HepG2 (cell line): ENCODE results near the gene GSX1. TPM values are rescaled to one million over a fixed set of nuclear protein-coding genes. Genes with fewer than 3 reads are reported as not detected.
A peak's percentile ranks its signal among the peaks of the same experiment; 100 is the strongest.

ENCODE experiments used
- BRF2 ChIP-seq: sonication (generic); formaldehyde crosslinking; IDR thresholded peaks from 2 replicates; pipeline ENCODE4 v1.8.1; 2022; ENCODE audit warnings: mild to moderate bottlenecking, missing genetic modification reagents
- CREB1 ChIP-seq, 2 experiments: fragments of 450-650 bp in 1 of 2; IDR thresholded peaks; 2 replicates each; pipeline ENCODE4 v1.6.1; 2016 to 2017; ENCODE audit warnings: control low read depth in 1 of 2, mild to moderate bottlenecking in 1 of 2, missing compliant biosample characterization in 1 of 2, missing genetic modification characterization in 1 of 2
- GPBP1L1 ChIP-seq: sonication (generic); formaldehyde crosslinking; IDR thresholded peaks from 2 replicates; pipeline ENCODE4 v1.5.0; 2020; ENCODE audit warnings: mild to moderate bottlenecking, missing genetic modification reagents
- HINFP ChIP-seq: sonication (generic); formaldehyde crosslinking; IDR thresholded peaks from 2 replicates; pipeline ENCODE4 v1.4.0; 2020; ENCODE audit warnings: low read depth, mild to moderate bottlenecking, missing genetic modification reagents
- HNRNPK ChIP-seq: fragments of 200-400 bp; formaldehyde crosslinking; IDR thresholded peaks from 2 replicates; pipeline ENCODE4 v1.6.1; 2018; ENCODE audit warnings: low read length, low read depth, moderate library complexity, mild to moderate bottlenecking; ENCODE audit not compliant: poor library complexity, severe bottlenecking
- IKZF1 ChIP-seq: fragments of 450-650 bp; IDR thresholded peaks from 2 replicates; pipeline ENCODE4 v1.7.1; 2016
- IKZF5 ChIP-seq: IDR thresholded peaks from 2 replicates; pipeline ENCODE4 v1.6.1; 2018; ENCODE audit warnings: missing genetic modification reagents, mild to moderate bottlenecking, missing compliant biosample characterization
- POGK ChIP-seq: sonication (generic); formaldehyde crosslinking; conservative IDR thresholded peaks from 2 replicates; pipeline ENCODE4 v1.8.0; 2022; ENCODE audit warnings: mild to moderate bottlenecking, moderate library complexity, missing genetic modification reagents
- PRMT3 ChIP-seq: sonication (generic); formaldehyde crosslinking; IDR thresholded peaks from 2 replicates; pipeline ENCODE4 v1.8.1; 2022; ENCODE audit warnings: low read depth, mild to moderate bottlenecking, moderate library complexity, missing genetic modification reagents, borderline replicate concordance
- SPEN ChIP-seq: sonication (generic); formaldehyde crosslinking; IDR thresholded peaks from 2 replicates; pipeline ENCODE4 v1.5.1; 2020; ENCODE audit warnings: low read depth, mild to moderate bottlenecking, missing genetic modification reagents
- ZNF101 ChIP-seq: sonication (generic); formaldehyde crosslinking; IDR thresholded peaks from 2 replicates; pipeline ENCODE4 v1.4.0; 2020; ENCODE audit warnings: mild to moderate bottlenecking, low read depth, missing genetic modification reagents, borderline replicate concordance
- ZNF292 ChIP-seq: sonication (generic); formaldehyde crosslinking; IDR thresholded peaks from 2 replicates; pipeline ENCODE4 v1.8.1; 2022; ENCODE audit warnings: mild to moderate bottlenecking, low read depth, missing genetic modification reagents, borderline replicate concordance
- ZNF580 ChIP-seq: IDR thresholded peaks from 2 replicates; pipeline ENCODE4 v1.6.1; 2016; ENCODE audit warnings: low read depth, borderline replicate concordance
- ZNF704 ChIP-seq: sonication (generic); formaldehyde crosslinking; IDR thresholded peaks from 2 replicates; pipeline ENCODE4 v1.8.1; 2023; ENCODE audit warnings: mild to moderate bottlenecking, inconsistent platforms, moderate library complexity, missing genetic modification reagents, borderline replicate concordance
- ZNF75D ChIP-seq: sonication (generic); formaldehyde crosslinking; IDR thresholded peaks from 2 replicates; pipeline ENCODE4 v1.8.1; 2023; ENCODE audit warnings: missing genetic modification reagents, mild to moderate bottlenecking, borderline replicate concordance
- ZNF800 ChIP-seq: sonication (generic); formaldehyde crosslinking; IDR thresholded peaks from 2 replicates; pipeline ENCODE4 v1.4.0; 2020; ENCODE audit warnings: missing genetic modification reagents
- polyA plus RNA-seq, 8 experiments: library from polyadenylated mRNA; depleted of rRNA in 3 of 8; stranded (reverse) in 7 of 8; unstranded in 1 of 8; fragments of >200 nt; fragmentation: Illumina TruSeq in 4 of 8; extraction: Trizol in 4 of 8; gene quantifications; 2 replicates each; pipeline versions ENCODE4 v1.2.1 to v1.2.3, GENCODE V29; 2011 to 2016; ENCODE audit warnings: low read depth in 4 of 8, missing spikeins in 1 of 8, mixed read lengths in 1 of 8; ENCODE audit not compliant: insufficient read depth in 1 of 8
- total RNA-seq, 5 experiments: library from RNA; depleted of rRNA; stranded (reverse); fragments of >200 nt; fragmentation: Illumina TruSeq; extraction: Trizol; gene quantifications; 2 replicates each; pipeline ENCODE4 v1.2.3, GENCODE V29; 2016; ENCODE audit warnings: low read depth in 1 of 5

Gene GSX1
- total and polyA plus RNA-seq, 2 of the 13 experiments (the other 11 are each of a cell fraction or from before 2014, with no cell fraction given): not detected

- TF ChIP-seq ZNF580 (CRISPR knock-in tag) (0 out of 2 replicates have a peak, but pooled peaks have one; percentile 40), HNRNPK (no peak), IKZF5 (0 out of 2 replicates have a peak, but pooled peaks have one; percentile 37), SPEN (CRISPR knock-in tag) (no peak), PRMT3 (no peak), ZNF101 (CRISPR knock-in tag) (no peak), IKZF1 (no peak), GPBP1L1 (CRISPR knock-in tag) (no peak), POGK (no peak), ZNF292 (CRISPR knock-in tag) (no peak), ZNF704 (CRISPR knock-in tag) (no peak), CREB1 (IDR thresholded peaks at IDR 0.05) (no peak), CREB1 (CRISPR knock-in tag; IDR thresholded peaks at IDR 0.05) (no peak), HINFP (no peak), BRF2 (CRISPR knock-in tag) (no peak), ZNF75D (CRISPR knock-in tag) (no peak), ZNF800 (CRISPR knock-in tag) (peak; percentile 56; the same call in 1 of the 2 replicates)
Measured at GRCh38 chr13:27792393-27793218, at the start of gene GSX1 (continued).
